Mesodermal cell (in vitro differentiated cells): ENCODE data around the gene COL17A1.

Experiments
- H3K27ac ChIP-seq: 2 replicates; pipeline ENCODE4 v1.7.0; 2013; ENCODE audit warnings: mild to moderate bottlenecking, low read depth, low read length, moderate library complexity; ENCODE audit not compliant: severe bottlenecking
- H3K36me3 ChIP-seq: 2 replicates; pipeline ENCODE4 v1.7.1; 2013; ENCODE audit warnings: mild to moderate bottlenecking, low read length, moderate library complexity; ENCODE audit not compliant: control insufficient read depth, insufficient read depth
- H3K4me1 ChIP-seq: one replicate; pipeline ENCODE4 v1.7.1; 2013; ENCODE audit warnings: mild to moderate bottlenecking, low read length; ENCODE audit not compliant: insufficient read depth, control insufficient read depth, poor library complexity, severe bottlenecking
- H3K4me3 ChIP-seq: 2 replicates; pipeline ENCODE4 v1.7.0; 2013; ENCODE audit warnings: low read length, control low read depth, mild to moderate bottlenecking; ENCODE audit not compliant: insufficient read depth, poor library complexity, severe bottlenecking; ENCODE audit errors: extremely low read depth
- H3K9me3 ChIP-seq: 2 replicates; pipeline ENCODE4 v1.7.1; 2013; ENCODE audit warnings: mild to moderate bottlenecking, low read length, moderate library complexity; ENCODE audit not compliant: control insufficient read depth
- WGBS, 2 experiments: methylation state at CpG; one replicate each; pipeline ENCODE4 v1.1.5; 2013; ENCODE audit warnings: missing lambda C conversion rate in 2 of 2; ENCODE audit not compliant: insufficient coverage in 2 of 2; 5-methylcytosine and 5-hydroxymethylcytosine counted together

The COL17A1 gene

GRCh38 chr10:104033401-104033930, 52.2 kb downstream of the COL17A1 start:
- 85 to 90% methylated on average over 11 to 12 of the region's 12 CpGs for WGBS, 2 experiments
- no peak overlapping the region for H3K27ac ChIP-seq
- peaks cover 5% of the 10 kb centered on the region for H3K36me3 ChIP-seq
- H3K4me3 ChIP-seq = no peak overlapping the region
- peaks cover 4% of the 10 kb centered on the region for H3K4me1 ChIP-seq
- no peaks in the 10 kb centered on the region for H3K9me3 ChIP-seq

GRCh38 chr10:104032144-104032775, 53.4 kb downstream of the COL17A1 start:
- Histone ChIP-seq H3K27ac (no peak overlapping the region), H3K4me1 (peaks cover 4% of the 10 kb centered on the region), H3K9me3 (no peaks in the 10 kb centered on the region), H3K4me3 (no peak overlapping the region), H3K36me3 (peaks cover 5% of the 10 kb centered on the region)
- 75 to 76% methylated on average over 2 to 6 of the region's 7 CpGs for WGBS, 2 experiments

- 86 to 100% methylated on average over 1 to 2 of the region's 2 CpGs for WGBS, 2 experiments
- Histone ChIP-seq H3K36me3 (peaks cover 5% of the 10 kb centered on the region), H3K4me1 (peaks cover 4% of the 10 kb centered on the region), H3K4me3 (no peak overlapping the region), H3K27ac (no peak overlapping the region), H3K9me3 (no peaks in the 10 kb centered on the region)
Observed at GRCh38 chr10:104031631-104032030, 54.0 kb downstream of the COL17A1 start.

- Histone ChIP-seq H3K9me3 (no peaks in the 10 kb centered on the region), H3K27ac (no peak overlapping the region), H3K4me1 (peaks cover 4% of the 10 kb centered on the region), H3K4me3 (no peak overlapping the region), H3K36me3 (peaks cover 18% of the 10 kb centered on the region)
- 96 to 100% methylated on average over 5 of the region's 6 CpGs for WGBS, 2 experiments
Observed at GRCh38 chr10:104029521-104029860, 56.2 kb downstream of the COL17A1 start.

GRCh38 chr10:104028823-104029520, 56.7 kb downstream of the COL17A1 start:
- Histone ChIP-seq H3K9me3 (no peaks in the 10 kb centered on the region), H3K4me1 (peaks cover 4% of the 10 kb centered on the region), H3K36me3 (peaks cover 23% of the 10 kb centered on the region), H3K4me3 (no peak overlapping the region), H3K27ac (no peak overlapping the region)
- WGBS, 2 experiments = 100% methylated on average over 1 of the region's 4 CpGs; no CpG with 5 or more reads in 1 of the 2 experiments

GRCh38 chr10:104028146-104028545, 57.5 kb downstream of the COL17A1 start:
- Histone ChIP-seq H3K4me1 (peaks cover 2% of the 10 kb centered on the region), H3K27ac (no peak overlapping the region), H3K4me3 (no peak overlapping the region), H3K9me3 (no peaks in the 10 kb centered on the region), H3K36me3 (peaks cover 31% of the 10 kb centered on the region)
- WGBS, 2 experiments = 90 to 93% methylated on average over 2 to 3 of the region's 6 CpGs

- peaks cover 40% of the 10 kb centered on the region for H3K36me3 ChIP-seq
- no peaks in the 10 kb centered on the region for H3K9me3 ChIP-seq
- WGBS, 2 experiments = no CpG with 5 or more reads among the region's 2 CpGs
Observed at GRCh38 chr10:104026762-104027161, 58.9 kb downstream of the COL17A1 start.

GRCh38 chr10:104025524-104025923, 60.2 kb downstream of the COL17A1 start:
- Histone ChIP-seq H3K4me3 (no peak overlapping the region), H3K4me1 (no peaks in the 10 kb centered on the region), H3K9me3 (no peaks in the 10 kb centered on the region), H3K36me3 (peaks cover 45% of the 10 kb centered on the region), H3K27ac (no peak overlapping the region)
- WGBS, 2 experiments = 90 to 97% methylated on average over 2 to 3 of the region's 5 CpGs

More at GRCh38 chr10:104026762-104027161, 58.9 kb downstream of the COL17A1 start:
- Histone ChIP-seq H3K27ac (no peak overlapping the region), H3K4me1 (no peaks in the 10 kb centered on the region), H3K4me3 (no peak overlapping the region)

- Histone ChIP-seq H3K36me3 (peaks cover 60% of the 10 kb centered on the region), H3K27ac (no peak overlapping the region), H3K4me1 (no peaks in the 10 kb centered on the region), H3K4me3 (no peak overlapping the region), H3K9me3 (no peaks in the 10 kb centered on the region)
- 96 to 97% methylated on average over 4 to 5 of the region's 5 CpGs for WGBS, 2 experiments
Observed at GRCh38 chr10:104022026-104022425, 63.7 kb downstream of the COL17A1 start.

GRCh38 chr10:104021246-104021645, 64.4 kb downstream of the COL17A1 start:
- Histone ChIP-seq H3K4me1 (no peaks in the 10 kb centered on the region), H3K9me3 (no peaks in the 10 kb centered on the region), H3K4me3 (no peak overlapping the region), H3K36me3 (peaks cover 60% of the 10 kb centered on the region), H3K27ac (no peak overlapping the region)
- no CpG with 5 or more reads among the region's 1 CpG for WGBS, 2 experiments

- 80 to 83% methylated on average over 1 of the region's 1 CpG for WGBS, 2 experiments
- Histone ChIP-seq H3K9me3 (no peaks in the 10 kb centered on the region), H3K4me1 (no peaks in the 10 kb centered on the region), H3K4me3 (no peak overlapping the region), H3K27ac (no peak overlapping the region), H3K36me3 (peaks cover 51% of the 10 kb centered on the region)
Observed at GRCh38 chr10:104020020-104020419, 65.7 kb downstream of the COL17A1 start.
